ENCODE data around the gene IL36A.
A peak's percentile ranks its signal among the peaks of the same experiment; 100 is the strongest.

The IL36A gene

GRCh38 chr2:113005030-113005509 is at the start of gene IL36A:
Gene IL36A (plus strand): TSS chr2:113005459. CDS start chr2:113005872, 413 bp downstream.
- no peak for DNase-seq

DNA sequence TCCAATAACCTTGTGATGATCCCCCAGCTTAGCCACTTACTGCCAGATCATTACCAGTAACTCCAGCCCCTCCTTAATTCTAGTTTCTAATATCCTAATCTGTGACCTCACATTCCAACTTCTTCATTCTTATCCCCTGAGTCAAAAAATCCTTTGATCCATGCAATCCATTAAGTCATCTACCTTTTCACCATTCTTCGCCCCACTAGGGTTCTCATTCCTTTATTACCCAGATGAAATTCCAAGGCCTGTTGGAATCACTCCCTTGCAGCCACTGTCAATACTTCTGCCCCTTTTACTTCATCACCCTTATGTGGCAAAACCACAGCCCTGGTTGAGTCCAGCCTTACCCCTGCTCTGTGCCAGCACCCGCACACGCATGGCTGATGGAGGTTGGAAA is 47.7 kb upstream of the IL36A start:
- DNase-seq = no peak

DNA sequence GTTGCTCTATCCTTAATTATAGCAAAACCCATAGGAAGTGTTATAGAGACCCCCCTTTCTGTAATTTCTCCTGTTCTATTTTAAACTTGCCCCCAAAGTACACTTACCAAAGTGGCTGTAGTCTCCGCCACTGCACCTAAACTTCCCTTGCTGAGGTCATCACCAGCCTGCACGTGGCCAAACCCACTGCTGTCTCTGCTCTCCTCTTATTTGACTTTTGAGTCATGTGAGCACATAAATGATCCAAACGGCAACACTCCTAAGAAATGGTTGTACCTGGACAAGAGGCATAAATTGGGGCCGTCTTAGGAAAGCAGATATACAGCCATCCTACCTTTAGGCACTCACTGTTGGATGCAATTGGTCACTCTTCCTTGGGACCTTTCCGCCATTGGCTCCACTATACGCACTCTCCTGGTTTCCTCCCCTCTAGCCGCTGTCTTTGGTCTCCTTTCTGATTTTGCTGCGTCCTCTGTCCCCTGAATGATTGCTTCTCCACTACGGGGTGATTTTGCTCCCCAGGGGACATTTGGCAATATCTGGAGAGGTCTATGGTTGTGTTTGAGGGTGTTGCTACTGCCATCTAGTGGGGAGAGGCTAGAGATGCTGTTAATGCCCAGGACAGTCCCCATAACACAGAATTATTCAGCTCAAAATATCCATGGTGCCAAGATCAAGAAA is 46.7 kb upstream of the IL36A start:
- peak; percentile 29 for DNase-seq

- no peak for DNase-seq
Measured at GRCh38 chr2:112959109-112959812, 46.0 kb upstream of the IL36A start.

- DNase-seq = no peak
Measured at GRCh38 chr2:112960230-112960825, 44.9 kb upstream of the IL36A start.

DNA sequence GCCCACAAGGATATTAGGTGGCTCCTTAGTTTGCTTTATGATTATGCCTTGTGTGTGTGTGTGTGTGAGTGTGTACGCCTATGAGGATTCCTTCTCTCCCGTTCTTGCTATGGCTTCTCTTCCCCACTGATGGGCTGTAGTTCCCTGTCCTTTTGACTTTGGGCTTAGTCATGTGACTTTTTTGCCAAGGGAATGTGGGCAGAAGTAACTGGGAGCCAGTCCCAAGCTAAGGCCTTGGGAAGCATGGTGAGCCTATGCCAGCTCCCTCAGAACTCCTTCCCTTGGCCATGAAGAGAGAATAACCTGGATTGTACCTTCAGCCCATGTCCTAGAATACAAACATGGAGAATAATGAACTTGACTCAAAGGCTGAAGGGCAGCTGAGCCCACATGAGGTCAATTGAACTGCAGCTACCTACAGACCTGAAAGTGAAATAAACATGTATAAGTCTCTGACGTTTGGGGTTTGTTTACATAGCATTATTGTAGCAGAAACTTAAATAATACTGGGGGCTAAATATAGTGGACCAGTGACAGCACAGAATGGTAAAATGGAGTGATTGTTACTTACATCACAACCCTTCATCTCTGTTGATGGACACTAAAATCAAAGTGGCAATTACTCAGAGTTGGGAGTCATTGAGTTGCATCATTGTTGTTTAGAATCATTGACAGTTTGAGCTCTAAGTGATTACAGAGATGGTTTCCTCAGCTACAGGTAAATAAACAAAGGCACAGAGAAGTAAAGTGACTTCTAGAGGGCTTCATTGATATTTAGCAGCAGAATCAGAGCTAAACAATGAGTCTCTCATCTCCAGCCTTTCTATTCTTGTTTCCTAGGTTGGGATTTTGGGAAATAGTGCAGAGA is 42.7 kb upstream of the IL36A start:
- DNase-seq = no peak

DNA sequence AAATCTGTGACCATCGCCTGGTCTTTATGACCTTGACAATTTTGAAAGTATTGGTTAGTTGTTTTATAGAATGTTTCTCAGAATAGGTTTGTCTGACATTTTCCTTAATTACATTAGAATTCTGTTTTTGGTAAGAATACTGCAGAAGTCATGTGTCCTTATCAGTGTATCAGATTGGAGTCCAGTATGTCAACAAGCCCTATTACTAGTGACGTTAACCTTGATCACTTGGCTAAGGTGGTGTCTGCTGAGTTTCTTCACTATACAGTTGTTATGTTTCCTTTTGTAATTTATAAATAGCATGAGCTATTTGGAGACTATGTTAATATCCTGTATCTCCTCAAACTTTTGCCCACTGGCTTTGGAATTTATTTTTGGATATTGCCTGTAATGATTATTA is 38.2 kb upstream of the IL36A start:
- DNase-seq = no peak

DNA sequence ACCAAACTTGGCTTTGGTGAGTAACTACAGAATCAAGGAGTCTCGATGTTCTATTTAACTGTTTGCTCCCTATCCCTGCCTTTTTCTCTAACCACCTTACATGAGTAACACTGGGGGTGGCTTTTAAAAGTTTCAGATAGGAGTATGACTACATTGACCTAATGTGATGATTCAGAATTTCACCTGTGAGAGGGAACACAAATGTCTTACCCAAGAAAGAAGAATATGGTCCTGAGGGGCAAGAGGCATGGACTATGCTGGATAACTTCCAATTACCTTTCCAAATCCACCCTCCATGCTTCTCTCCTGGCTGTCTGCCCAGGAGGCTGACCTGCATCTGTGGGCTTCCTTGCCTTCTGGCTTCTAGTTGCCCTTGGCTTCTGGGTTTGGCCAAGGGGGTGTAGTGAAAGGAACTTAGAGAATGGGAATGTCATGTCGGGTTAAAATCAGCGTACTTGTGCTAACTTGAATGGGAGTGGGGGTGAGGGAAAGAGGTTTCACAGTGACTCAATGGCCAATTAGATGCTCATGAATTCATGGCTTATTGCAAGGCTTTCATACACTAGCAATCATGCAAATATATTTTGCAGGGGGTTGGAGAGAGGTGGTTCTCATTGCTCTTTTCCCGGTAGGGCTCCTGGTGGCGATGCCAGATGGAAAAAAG is 32.7 kb upstream of the IL36A start:
- DNase-seq = no peak

- DNase-seq = no peak
Measured at GRCh38 chr2:112973156-112973555, 32.1 kb upstream of the IL36A start.

- DNase-seq = no peak
Measured at GRCh38 chr2:112977559-112978056, 27.7 kb upstream of the IL36A start, which contains the start of gene IL36G. Gene IL36G (plus strand): TSS chr2:112978006. CDS start chr2:112978639, 633 bp downstream.

DNA sequence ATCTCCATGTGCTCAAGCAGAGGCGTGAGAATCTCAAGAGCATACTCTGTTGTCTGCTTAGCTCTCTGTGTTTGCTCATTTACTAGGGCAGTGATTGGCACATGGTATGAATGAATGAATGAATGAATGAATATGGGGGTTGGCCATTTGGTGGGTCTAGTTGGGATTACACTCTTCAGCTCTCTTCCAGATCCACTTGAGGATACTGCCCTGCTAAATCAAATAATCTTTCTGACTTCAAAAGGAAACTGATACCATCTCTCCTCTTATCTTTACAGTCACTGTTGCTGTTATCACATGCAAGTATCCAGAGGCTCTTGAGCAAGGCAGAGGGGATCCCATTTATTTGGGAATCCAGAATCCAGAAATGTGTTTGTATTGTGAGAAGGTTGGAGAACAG is 25.5 kb upstream of the IL36A start:
- DNase-seq = no peak

DNA sequence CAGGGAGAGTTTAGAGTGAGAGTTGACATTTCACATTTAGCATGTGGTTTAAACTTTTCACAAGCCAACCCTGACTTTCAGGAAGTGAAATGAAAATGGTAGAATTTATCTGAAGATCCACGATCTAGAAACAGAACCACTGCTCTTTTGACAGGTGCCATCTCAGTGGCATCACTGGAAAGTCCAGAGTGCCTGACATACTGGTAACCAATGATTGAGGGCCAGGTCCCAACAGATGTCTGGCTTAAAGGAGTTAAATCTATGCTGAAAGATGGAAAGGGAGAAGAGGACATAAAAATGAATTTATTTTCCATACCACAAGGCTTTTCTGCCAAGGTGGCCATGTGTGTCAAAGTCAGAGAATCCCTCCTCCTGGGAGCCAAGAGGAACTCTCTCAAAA is 24.7 kb upstream of the IL36A start:
- no peak for DNase-seq

- DNase-seq = no peak
Measured at GRCh38 chr2:112985090-112985489, 20.2 kb upstream of the IL36A start.

DNA sequence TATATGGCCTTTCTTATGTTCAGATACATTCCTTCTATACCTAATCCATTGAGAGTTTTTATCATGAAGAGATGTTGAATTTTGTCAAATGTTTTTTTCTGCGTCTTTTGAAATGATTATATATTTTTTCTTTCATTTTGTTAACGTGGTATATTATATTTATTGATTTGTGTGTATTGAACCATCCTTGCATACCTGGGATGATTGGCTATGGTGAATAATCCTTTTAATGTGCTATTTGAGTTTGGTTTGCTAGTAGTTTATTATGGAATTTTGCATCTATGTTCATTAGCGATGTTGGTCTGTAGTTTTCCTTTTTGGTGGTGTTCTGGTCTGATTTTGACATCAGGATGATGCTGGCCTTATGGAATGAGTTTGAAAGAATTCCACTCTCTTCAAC is 15.6 kb upstream of the IL36A start:
- no peak for DNase-seq

DNA sequence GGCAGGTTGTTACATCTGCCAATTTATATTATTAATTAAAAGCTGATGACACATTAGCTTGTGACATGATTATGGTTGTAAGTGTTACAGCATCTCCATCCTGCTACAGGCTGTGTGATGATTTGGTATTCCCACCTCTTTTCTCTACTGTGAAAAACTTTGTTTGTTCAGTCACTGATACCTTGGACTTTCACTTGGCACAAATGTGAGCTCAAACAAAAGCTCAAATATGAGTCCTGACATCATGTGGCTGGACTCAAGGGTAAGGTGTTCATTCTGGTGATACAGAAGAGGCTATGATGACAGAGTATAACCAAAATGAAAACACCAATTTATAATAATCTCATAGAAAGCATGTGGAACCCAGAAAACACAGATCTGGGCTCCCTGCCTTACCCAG is 11.4 kb upstream of the IL36A start:
- no peak for DNase-seq

GRCh38 chr2:112994648-112995047 is 10.6 kb upstream of the IL36A start:
- no peak for DNase-seq

- DNase-seq = no peak
Measured at GRCh38 chr2:112995346-112995920, 9.8 kb upstream of the IL36A start.

- no peak for DNase-seq
Measured at GRCh38 chr2:112996635-112997034, 8.6 kb upstream of the IL36A start.

GRCh38 chr2:112997151-112997550 is 8.1 kb upstream of the IL36A start:
- DNase-seq = no peak

- DNase-seq = no peak
Measured at GRCh38 chr2:113000436-113000835, 4.8 kb upstream of the IL36A start.

DNA sequence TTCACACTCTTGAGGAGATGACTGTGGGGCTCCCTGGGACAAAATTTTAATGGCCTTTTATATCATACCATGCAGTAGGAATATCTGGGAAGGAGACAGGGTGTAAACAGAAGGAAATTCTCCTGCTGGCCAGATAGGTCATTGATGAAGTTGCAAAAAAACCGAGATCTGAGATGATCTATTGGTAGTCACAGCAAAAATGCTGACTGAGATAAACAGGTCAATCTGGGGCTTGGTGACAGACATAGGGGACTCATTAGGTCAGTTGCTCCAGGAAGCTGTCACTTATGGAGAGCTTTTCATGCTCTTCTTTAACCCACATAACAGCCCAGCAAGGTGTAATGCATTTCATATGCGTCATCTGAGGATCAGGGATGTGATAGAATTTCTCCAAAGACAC is 2.6 kb upstream of the IL36A start:
- no peak for DNase-seq

- DNase-seq = no peak
Measured at GRCh38 chr2:113007250-113007649, 2.0 kb downstream of the IL36A start.

Measured in femur (tissue), 1 donor.